Caco-2 (cell line): ENCODE results near the gene MYH13. TPM values are rescaled to one million over a fixed set of nuclear protein-coding genes. Genes with fewer than 3 reads are reported as not detected.

ENCODE experiments used
- BruUV-seq: library from RNA; stranded (reverse); fragments of 400-500 nt; replicated peaks from 2 replicates; lab custom pipeline; 2021; lab: Mats Ljungman, UMichigan
- CTCF ChIA-PET: fragments of 300-600 bp; sonication (Branson Sonifier 250); formaldehyde crosslinking; loops from one replicate; lab custom pipeline; 2022; ENCODE audit warnings: antibody characterized with exemption; lab: Charles Lee
- POLR2A ChIA-PET: fragments of 300-600 bp; sonication (Branson Sonifier 250); formaldehyde crosslinking; loops from one replicate; lab custom pipeline; 2022; ENCODE audit warnings: antibody characterized with exemption; lab: Charles Lee
- DNase-seq, 2 experiments: peaks; one replicate each; pipeline versions ENCODE4 v3.0.0 to v3.0.0-alpha.2; 2020 to 2022
- H3K27me3 ChIP-seq: replicated peaks from 2 replicates; pipeline ENCODE4 v1.6.0; 2011; ENCODE audit warnings: low read length; ENCODE audit not compliant: control insufficient read depth, insufficient read depth
- H3K36me3 ChIP-seq: 2 replicates; pipeline ENCODE4 v1.5.1; 2011; ENCODE audit warnings: low read length; ENCODE audit not compliant: control insufficient read depth, insufficient read depth
- H3K4me1 ChIP-seq: fragments of 250-450 bp; sonication (Bioruptor Pico); 2 replicates; pipeline ENCODE4 v1.5.1; 2020; ENCODE audit warnings: mild to moderate bottlenecking
- H3K4me3 ChIP-seq: 2 replicates; pipeline ENCODE4 v1.5.1; 2011; ENCODE audit warnings: low read depth, mild to moderate bottlenecking, control low read depth, low read length
- H3K9me3 ChIP-seq: fragments of 250-450 bp; sonication (Bioruptor Pico); 2 replicates; pipeline ENCODE4 v1.5.1; 2020; ENCODE audit warnings: mild to moderate bottlenecking, moderate library complexity
- H3K27ac Mint-ChIP-seq: one replicate; pipeline ENCODE4 v1.8.0; 2022; ENCODE audit warnings: mixed read lengths; ENCODE audit not compliant: unreplicated experiment
- H3K27me3 Mint-ChIP-seq: one replicate; pipeline ENCODE4 v1.8.0; 2022; ENCODE audit warnings: mixed read lengths; ENCODE audit not compliant: insufficient read depth, unreplicated experiment
- H3K36me3 Mint-ChIP-seq: one replicate; pipeline ENCODE4 v1.8.0; 2022; ENCODE audit warnings: mild to moderate bottlenecking, mixed read lengths; ENCODE audit not compliant: insufficient read depth, unreplicated experiment
- H3K4me1 Mint-ChIP-seq: one replicate; pipeline ENCODE4 v1.8.0; 2022; ENCODE audit warnings: low read depth, mixed read lengths; ENCODE audit not compliant: unreplicated experiment
- H3K4me3 Mint-ChIP-seq: one replicate; pipeline ENCODE4 v1.8.0; 2022; ENCODE audit warnings: mild to moderate bottlenecking, moderate library complexity, mixed read lengths; ENCODE audit not compliant: unreplicated experiment
- H3K9me3 Mint-ChIP-seq: one replicate; pipeline ENCODE4 v1.8.0; 2022; ENCODE audit warnings: mixed read lengths; ENCODE audit not compliant: unreplicated experiment
- CTCF ChIP-seq, 2 experiments: fragments of 200-600 bp in 1 of 2; IDR thresholded peaks; 1 replicate in 1 of 2; 2 replicates in 1 of 2; pipeline versions ENCODE4 v1.5.1 to v1.8.0; 2011 to 2022; ENCODE audit warnings: antibody characterized with exemption in 1 of 2, control low read depth in 1 of 2, inconsistent platforms in 1 of 2, low read depth in 1 of 2, low read length in 1 of 2, mild to moderate bottlenecking in 1 of 2, moderate library complexity in 1 of 2; ENCODE audit not compliant: insufficient read depth in 1 of 2, severe bottlenecking in 1 of 2, unreplicated experiment in 1 of 2
- intact Hi-C: fragments of 100-400 bp; cut with micrococcal nuclease; formaldehyde crosslinking; loops from one replicate; pipeline ENCODE4 v1.10.0; 2022; ENCODE audit not compliant: unreplicated experiment
- total RNA-seq: library from RNA; stranded (reverse); gene quantifications from 2 replicates; pipeline ENCODE4 v1.2.3, GENCODE V29; 2022

MYH13 gene
- total RNA-seq, 1 experiment from 2014 or later, result not detected

- H3K4me3 ChIP-seq, result no peak overlapping the region
- intact Hi-C loops, result no loop called here
- no peaks in the 10 kb centered on the region for H3K36me3 ChIP-seq
- H3K27me3 ChIP-seq, result no peaks in the 10 kb centered on the region
- Mint-ChIP-seq H3K4me3 (no peak overlapping the region), H3K36me3 (no peaks in the 10 kb centered on the region), H3K27ac (no peak overlapping the region), H3K4me1 (no peaks in the 10 kb centered on the region), H3K27me3 (no peaks in the 10 kb centered on the region), H3K9me3 (no peaks in the 10 kb centered on the region)
- DNase-seq, result no peak
- no peaks in the 10 kb centered on the region for H3K9me3 ChIP-seq
- no TSS peak for BruUV-seq
- ChIA-PET CTCF (no interaction called here), POLR2A (no interaction called here)
- no peaks in the 10 kb centered on the region for H3K4me1 ChIP-seq
- TF ChIP-seq CTCF (IDR thresholded peaks at IDR 0.05; ENCODE audit: insufficient read depth in 1 of 2, low read depth in 1 of 2, low read length in 1 of 2, severe bottlenecking in 1 of 2, unreplicated experiment in 1 of 2), result no peak
These were observed 68.0 kb downstream of the MYH13 start for GRCh38 chr17:10304758-10305300.

GRCh38 chr17:10297691-10298090 lies 75.1 kb downstream of the MYH13 start:
- no peaks in the 10 kb centered on the region for H3K4me1 Mint-ChIP-seq
- no TSS peak for BruUV-seq

GRCh38 chr17:10295728-10296343 lies 77.0 kb downstream of the MYH13 start:
- H3K9me3 ChIP-seq, result no peaks in the 10 kb centered on the region
- no peaks in the 10 kb centered on the region for H3K36me3 ChIP-seq
- H3K4me1 Mint-ChIP-seq, result no peaks in the 10 kb centered on the region
- no peaks in the 10 kb centered on the region for H3K36me3 Mint-ChIP-seq
- H3K27me3 ChIP-seq, result no peaks in the 10 kb centered on the region
- peak in 1 of 2 experiments; percentile 35 for TF ChIP-seq CTCF (IDR thresholded peaks at IDR 0.05; ENCODE audit: insufficient read depth in 1 of 2, low read depth in 1 of 2, low read length in 1 of 2, severe bottlenecking in 1 of 2, unreplicated experiment in 1 of 2)
- CTCF ChIA-PET, result interaction anchor here (1.0 to 1.1 kb wide), 2 partner anchors 319 to 322 kb away, joined by 5 to 6 read pairs; no protein-coding TSS in a partner anchor
- no peak overlapping the region for H3K4me3 ChIP-seq
- intact Hi-C loops, result no loop called here
- no peak overlapping the region for H3K27ac Mint-ChIP-seq
- no TSS peak for BruUV-seq
- no peaks in the 10 kb centered on the region for H3K9me3 Mint-ChIP-seq
- no peak overlapping the region for H3K4me3 Mint-ChIP-seq
- peak; percentile 40 to 45 for DNase-seq
- no peaks in the 10 kb centered on the region for H3K27me3 Mint-ChIP-seq
- POLR2A ChIA-PET, result no interaction called here
- H3K4me1 ChIP-seq, result no peaks in the 10 kb centered on the region

More at GRCh38 chr17:10297691-10298090, 75.1 kb downstream of the MYH13 start:
- Mint-ChIP-seq H3K9me3 (no peaks in the 10 kb centered on the region), H3K27ac (no peak overlapping the region), H3K27me3 (no peaks in the 10 kb centered on the region), H3K36me3 (no peaks in the 10 kb centered on the region), H3K4me3 (no peak overlapping the region)
- no peak overlapping the region for H3K4me3 ChIP-seq
- POLR2A ChIA-PET, result no interaction called here
- no peaks in the 10 kb centered on the region for H3K9me3 ChIP-seq
- H3K4me1 ChIP-seq, result no peaks in the 10 kb centered on the region
- H3K36me3 ChIP-seq, result no peaks in the 10 kb centered on the region
- CTCF ChIA-PET, result no interaction called here
- no peaks in the 10 kb centered on the region for H3K27me3 ChIP-seq
- no peak for TF ChIP-seq CTCF (IDR thresholded peaks at IDR 0.05; ENCODE audit: insufficient read depth in 1 of 2, low read depth in 1 of 2, low read length in 1 of 2, severe bottlenecking in 1 of 2, unreplicated experiment in 1 of 2)
- intact Hi-C loops, result no loop called here
- no peak for DNase-seq
